MM.1S (cell line): Measurements from ENCODE around the gene KCNMB2.

Experiments used
- DNase-seq: peaks from one replicate; pipeline ENCODE4 v3.0.0-alpha.2; 2015
- H2AFZ ChIP-seq: fragments of 300-600 bp; sonication (generic); 2 replicates; pipeline ENCODE4 v1.6.0; 2016; ENCODE audit warnings: antibody characterized with exemption, low read length
- H3F3A ChIP-seq: fragments of 300-600 bp; sonication (generic); 2 replicates; pipeline ENCODE4 v1.6.1; 2016; ENCODE audit warnings: mild to moderate bottlenecking, antibody characterized with exemption, low read length, moderate library complexity, mixed read lengths; ENCODE audit not compliant: insufficient read depth
- H3K27ac ChIP-seq: fragments of 300-600 bp; sonication (generic); 2 replicates; pipeline ENCODE4 v1.5.1; 2016; ENCODE audit warnings: mild to moderate bottlenecking, low read length
- H3K27me3 ChIP-seq: fragments of 300-600 bp; sonication (generic); replicated peaks from 2 replicates; pipeline ENCODE4 v1.6.0; 2016; ENCODE audit warnings: low read length; ENCODE audit not compliant: insufficient read depth
- H3K36me3 ChIP-seq: fragments of 300-600 bp; sonication (generic); replicated peaks from 2 replicates; pipeline ENCODE4 v1.6.1; 2016; ENCODE audit warnings: mild to moderate bottlenecking, low read length, mixed read lengths; ENCODE audit not compliant: insufficient read depth
- H3K4me1 ChIP-seq: fragments of 300-600 bp; sonication (generic); 2 replicates; pipeline ENCODE4 v1.6.1; 2016; ENCODE audit warnings: low read length, mixed read lengths
- H3K4me2 ChIP-seq: fragments of 300-600 bp; sonication (generic); 2 replicates; pipeline ENCODE4 v1.6.0; 2016; ENCODE audit warnings: low read depth, low read length
- H3K4me3 ChIP-seq: fragments of 300-600 bp; sonication (generic); 2 replicates; pipeline ENCODE4 v1.5.1; 2016; ENCODE audit warnings: low read length, mixed read lengths
- H3K79me2 ChIP-seq: fragments of 300-600 bp; sonication (generic); 2 replicates; pipeline ENCODE4 v1.6.1; 2016; ENCODE audit warnings: mixed run types, low read length, mixed read lengths
- H3K9ac ChIP-seq: fragments of 300-600 bp; sonication (generic); 2 replicates; pipeline ENCODE4 v1.6.1; 2016; ENCODE audit warnings: low read length, mixed read lengths
- H3K9me2 ChIP-seq: fragments of 300-600 bp; sonication (generic); replicated peaks from 2 replicates; pipeline ENCODE4 v1.6.1; 2016; ENCODE audit warnings: mild to moderate bottlenecking, low read length, mixed read lengths; ENCODE audit not compliant: insufficient read depth
- H3K9me3 ChIP-seq: fragments of 300-600 bp; sonication (generic); replicated peaks from 2 replicates; pipeline ENCODE4 v1.6.1; 2016; ENCODE audit warnings: mild to moderate bottlenecking, low read length, mixed read lengths; ENCODE audit not compliant: insufficient read depth
- H4K20me1 ChIP-seq: fragments of 300-600 bp; sonication (generic); 2 replicates; pipeline ENCODE4 v1.6.1; 2016; ENCODE audit warnings: mild to moderate bottlenecking, low read length, moderate library complexity, mixed read lengths; ENCODE audit not compliant: insufficient read depth
- CTCF ChIP-seq: fragments of 300-600 bp; sonication (generic); IDR thresholded peaks from 2 replicates; pipeline ENCODE4 v1.5.1; 2016; ENCODE audit warnings: antibody characterized with exemption, low read length, mixed read lengths
- EZH2 ChIP-seq: fragments of 300-600 bp; sonication (generic); optimal IDR thresholded peaks from 2 replicates; pipeline ENCODE3; 2017; ENCODE audit warnings: low read depth, mild to moderate bottlenecking, antibody characterized with exemption, low read length, mixed read lengths
- EZH2phosphoT487 ChIP-seq: fragments of 300-600 bp; sonication (generic); IDR thresholded peaks from 2 replicates; pipeline ENCODE4 v1.6.1; 2018; ENCODE audit warnings: antibody characterized with exemption, low read length

KCNMB2 gene

GRCh38 chr3:178602856-178603255 is 66.6 kb downstream of the KCNMB2 start:
- Histone ChIP-seq H4K20me1 (no peaks in the 10 kb centered on the region), H3K4me2 (no peak overlapping the region), H3K9me3 (no peaks in the 10 kb centered on the region), H3F3A (no peaks in the 10 kb centered on the region), H3K4me3 (no peak overlapping the region), H3K27me3 (no peaks in the 10 kb centered on the region), H3K4me1 (no peaks in the 10 kb centered on the region), H3K36me3 (no peaks in the 10 kb centered on the region), H3K9ac (no peak overlapping the region), H3K9me2 (no peaks in the 10 kb centered on the region), H3K79me2 (no peaks in the 10 kb centered on the region), H3K27ac (no peak overlapping the region), H2AFZ (no peak overlapping the region)
- no peak for DNase-seq
- TF ChIP-seq EZH2phosphoT487 (no peak), EZH2 (no peak), CTCF (no peak)

GRCh38 chr3:178603735-178604134 is 67.5 kb downstream of the KCNMB2 start:
- H3K4me2 ChIP-seq: no peak overlapping the region
- no peak overlapping the region for H2AFZ ChIP-seq
- no peaks in the 10 kb centered on the region for H3K9me3 ChIP-seq
- H3K27ac ChIP-seq: no peak overlapping the region
- H3K36me3 ChIP-seq: no peaks in the 10 kb centered on the region
- no peaks in the 10 kb centered on the region for H3K9me2 ChIP-seq
- H3K4me1 ChIP-seq: no peaks in the 10 kb centered on the region
- H4K20me1 ChIP-seq: no peaks in the 10 kb centered on the region
- no peak for DNase-seq
- no peak for TF ChIP-seq EZH2
- no peak for TF ChIP-seq CTCF
- TF ChIP-seq EZH2phosphoT487: no peak
- H3K9ac ChIP-seq: no peak overlapping the region
- H3K79me2 ChIP-seq: no peaks in the 10 kb centered on the region
- H3K4me3 ChIP-seq: no peak overlapping the region
- no peaks in the 10 kb centered on the region for H3K27me3 ChIP-seq
- H3F3A ChIP-seq: no peaks in the 10 kb centered on the region

- TF ChIP-seq CTCF (no peak), EZH2 (no peak), EZH2phosphoT487 (no peak)
- Histone ChIP-seq H4K20me1 (no peaks in the 10 kb centered on the region), H2AFZ (no peak overlapping the region), H3K4me2 (no peak overlapping the region), H3K9ac (no peak overlapping the region), H3F3A (no peaks in the 10 kb centered on the region), H3K79me2 (no peaks in the 10 kb centered on the region), H3K9me2 (no peaks in the 10 kb centered on the region), H3K27me3 (no peaks in the 10 kb centered on the region), H3K36me3 (no peaks in the 10 kb centered on the region), H3K27ac (no peak overlapping the region), H3K4me1 (no peaks in the 10 kb centered on the region), H3K9me3 (no peaks in the 10 kb centered on the region), H3K4me3 (no peak overlapping the region)
- DNase-seq: no peak
Measured at GRCh38 chr3:178618197-178618596, 82.0 kb downstream of the KCNMB2 start.
